Measurements from ENCODE around the gene SCNN1A. TPM values are rescaled to one million over a fixed set of nuclear protein-coding genes. Genes with fewer than 3 reads are reported as not detected.

SCNN1A gene
- total RNA-seq, 2 experiments from 2014 or later = 1.1 to 2.0 TPM

GRCh38 chr12:6322969-6323339 is 52.4 kb downstream of the SCNN1A start:
- peaks cover 65% of the 10 kb centered on the region for H3K4me1 Mint-ChIP-seq (ENCODE audit: low read depth)
- peaks cover 11% of the 10 kb centered on the region for H3K36me3 Mint-ChIP-seq (ENCODE audit: low read depth)
- peak overlapping the region; percentile 85 for H3K27ac Mint-ChIP-seq
- CTCF ChIA-PET = interaction anchor here (0.8 to 2.6 kb wide), 11 partner anchors 11 to 212 kb away, joined by 3 to 30 read pairs (median 8); partner anchors contain the start of gene VAMP1
- Histone ChIP-seq H3K9me3 (ENCODE audit: control insufficient read depth in 1 of 2, insufficient read depth in 1 of 2, low read length in 2 of 2) (no peaks in the 10 kb centered on the region), H3K4me1 (ENCODE audit: insufficient read depth, low read length) (peaks cover 50% of the 10 kb centered on the region), H3K27me3 (ENCODE audit: control insufficient read depth in 1 of 2, insufficient read depth in 2 of 2, low read length in 2 of 2) (no peaks in the 10 kb centered on the region), H3K27ac (ENCODE audit: low read depth in 1 of 2, low read length in 2 of 2) (no peak overlapping the region), H3K4me3 (ENCODE audit: low read length) (no peak overlapping the region), H3K36me3 (ENCODE audit: insufficient read depth, low read length) (peaks cover 10% of the 10 kb centered on the region)
- intact Hi-C loops (cut with DNase I, micrococcal nuclease) = loop anchor here in 1 of 2 experiments (2.0 to 5.0 kb wide), 4 partner anchors 14 to 214 kb away; no protein-coding TSS in a partner anchor
- TF ChIP-seq, protein P1, sequence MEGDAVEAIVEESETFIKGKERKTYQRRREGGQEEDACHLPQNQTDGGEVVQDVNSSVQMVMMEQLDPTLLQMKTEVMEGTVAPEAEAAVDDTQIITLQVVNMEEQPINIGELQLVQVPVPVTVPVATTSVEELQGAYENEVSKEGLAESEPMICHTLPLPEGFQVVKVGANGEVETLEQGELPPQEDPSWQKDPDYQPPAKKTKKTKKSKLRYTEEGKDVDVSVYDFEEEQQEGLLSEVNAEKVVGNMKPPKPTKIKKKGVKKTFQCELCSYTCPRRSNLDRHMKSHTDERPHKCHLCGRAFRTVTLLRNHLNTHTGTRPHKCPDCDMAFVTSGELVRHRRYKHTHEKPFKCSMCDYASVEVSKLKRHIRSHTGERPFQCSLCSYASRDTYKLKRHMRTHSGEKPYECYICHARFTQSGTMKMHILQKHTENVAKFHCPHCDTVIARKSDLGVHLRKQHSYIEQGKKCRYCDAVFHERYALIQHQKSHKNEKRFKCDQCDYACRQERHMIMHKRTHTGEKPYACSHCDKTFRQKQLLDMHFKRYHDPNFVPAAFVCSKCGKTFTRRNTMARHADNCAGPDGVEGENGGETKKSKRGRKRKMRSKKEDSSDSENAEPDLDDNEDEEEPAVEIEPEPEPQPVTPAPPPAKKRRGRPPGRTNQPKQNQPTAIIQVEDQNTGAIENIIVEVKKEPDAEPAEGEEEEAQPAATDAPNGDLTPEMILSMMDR (IDR thresholded peaks at IDR 0.05) = no peak
- H3K4me3 Mint-ChIP-seq = peak overlapping the region; percentile 86
- no peaks in the 10 kb centered on the region for H3K9me3 Mint-ChIP-seq
- no peaks in the 10 kb centered on the region for H3K27me3 Mint-ChIP-seq
- DNase-seq = no peak
- POLR2A ChIA-PET = interaction anchor here (0.7 to 2.6 kb wide), 11 partner anchors 12 to 215 kb away, joined by 3 to 16 read pairs (median 7); partner anchors contain the start of genes TNFRSF1A and VAMP1
- no peak for ATAC-seq (ENCODE audit: poor library complexity)

- Histone ChIP-seq H3K36me3 (ENCODE audit: insufficient read depth, low read length) (peaks cover 4% of the 10 kb centered on the region), H3K4me1 (ENCODE audit: insufficient read depth, low read length) (peaks cover 56% of the 10 kb centered on the region), H3K4me3 (ENCODE audit: low read length) (no peak overlapping the region), H3K27me3 (ENCODE audit: control insufficient read depth in 1 of 2, insufficient read depth in 2 of 2, low read length in 2 of 2) (no peaks in the 10 kb centered on the region), H3K27ac (ENCODE audit: low read depth in 1 of 2, low read length in 2 of 2) (no peak overlapping the region), H3K9me3 (ENCODE audit: control insufficient read depth in 1 of 2, insufficient read depth in 1 of 2, low read length in 2 of 2) (no peaks in the 10 kb centered on the region)
- ATAC-seq (ENCODE audit: poor library complexity) (no peak), DNase-seq (no peak)
- intact Hi-C loops (cut with DNase I, micrococcal nuclease) = loop anchor here in 1 of 2 experiments (2.0 to 5.0 kb wide), 4 partner anchors 14 to 215 kb away; no protein-coding TSS in a partner anchor
- peaks cover 70% of the 10 kb centered on the region for H3K4me1 Mint-ChIP-seq (ENCODE audit: low read depth)
- ChIA-PET CTCF (interaction anchor here (1.5 to 2.6 kb wide), 6 partner anchors 12 to 148 kb away, joined by 5 to 30 read pairs (median 10); partner anchors contain the start of gene VAMP1), POLR2A (interaction anchor here (0.9 to 2.6 kb wide), 8 partner anchors 12 to 213 kb away, joined by 3 to 16 read pairs (median 9); partner anchors contain the start of gene VAMP1)
- H3K27me3 Mint-ChIP-seq = no peaks in the 10 kb centered on the region
- TF ChIP-seq, protein P1 (IDR thresholded peaks at IDR 0.05) = no peak
- no peaks in the 10 kb centered on the region for H3K9me3 Mint-ChIP-seq
- H3K4me3 Mint-ChIP-seq = no peak overlapping the region
- peak overlapping the region; percentile 63 for H3K27ac Mint-ChIP-seq
- peaks cover 10% of the 10 kb centered on the region for H3K36me3 Mint-ChIP-seq (ENCODE audit: low read depth)
These were observed 53.0 kb downstream of the SCNN1A start for GRCh38 chr12:6322352-6322751.

GRCh38 chr12:6321905-6322304 is 53.5 kb downstream of the SCNN1A start:
- no peaks in the 10 kb centered on the region for H3K9me3 ChIP-seq (ENCODE audit: control insufficient read depth in 1 of 2, insufficient read depth in 1 of 2, low read length in 2 of 2)
- Mint-ChIP-seq H3K4me1 (ENCODE audit: low read depth) (peaks cover 70% of the 10 kb centered on the region), H3K36me3 (ENCODE audit: low read depth) (peaks cover 7% of the 10 kb centered on the region), H3K4me3 (no peak overlapping the region), H3K9me3 (no peaks in the 10 kb centered on the region), H3K27ac (peak overlapping the region; percentile 63), H3K27me3 (no peaks in the 10 kb centered on the region)
- intact Hi-C loops (cut with DNase I, micrococcal nuclease) = loop anchor here in 1 of 2 experiments (2.0 to 5.0 kb wide), 4 partner anchors 15 to 215 kb away; no protein-coding TSS in a partner anchor
- DNase-seq (no peak), ATAC-seq (ENCODE audit: poor library complexity) (no peak)
- H3K27ac ChIP-seq (ENCODE audit: low read depth in 1 of 2, low read length in 2 of 2) = no peak overlapping the region
- ChIA-PET CTCF (interaction anchor here (2.6 kb wide), 1 partner anchor 45 kb away, joined by 13 read pairs; no protein-coding TSS in a partner anchor), POLR2A (interaction anchor here (1.8 to 2.6 kb wide), 3 partner anchors 15 to 148 kb away, joined by 9 to 16 read pairs (median 10); partner anchors contain the start of gene VAMP1)
- H3K4me3 ChIP-seq (ENCODE audit: low read length) = no peak overlapping the region
- H3K36me3 ChIP-seq (ENCODE audit: insufficient read depth, low read length) = peaks cover 4% of the 10 kb centered on the region
- peaks cover 60% of the 10 kb centered on the region for H3K4me1 ChIP-seq (ENCODE audit: insufficient read depth, low read length)
- H3K27me3 ChIP-seq (ENCODE audit: control insufficient read depth in 1 of 2, insufficient read depth in 2 of 2, low read length in 2 of 2) = no peaks in the 10 kb centered on the region
- TF ChIP-seq, protein P1 (IDR thresholded peaks at IDR 0.05) = no peak
